OCI-LY3 (cell line): ENCODE data around the gene KLHL36.

Experiments used
- CTCF ChIP-seq: fragments of 200-600, 300-600 bp; sonication (generic); IDR thresholded peaks from 2 replicates; pipeline ENCODE4 v1.5.1; 2014; ENCODE audit warnings: antibody characterized with exemption, low read length, low read depth
- EZH2phosphoT487 ChIP-seq: fragments of 200-600 bp; shearing (Covaris generic); IDR thresholded peaks from 2 replicates; pipeline ENCODE4 v1.6.1; 2018; ENCODE audit warnings: antibody characterized with exemption, mixed run types, low read depth

- TF ChIP-seq CTCF (no peak), EZH2phosphoT487 (no peak)
Observed at GRCh38 chr16:84631886-84632285, 16.4 kb upstream of the KLHL36 start.
